H1 (cell line): ENCODE results near the gene DFFA. TPM values are rescaled to one million over a fixed set of nuclear protein-coding genes. Genes with fewer than 3 reads are reported as not detected.

Experiments used
- KDM5A ChIP-seq: fragments of 200-600 bp; IDR thresholded peaks from 2 replicates; pipeline ENCODE4 v1.7.1; 2012; ENCODE audit warnings: mild to moderate bottlenecking, low read length, inconsistent platforms, mixed read lengths
- POLR2AphosphoS5 ChIP-seq: IDR thresholded peaks from 2 replicates; pipeline ENCODE4 v1.6.1; 2011; ENCODE audit warnings: low read depth, low read length
- RFX5 ChIP-seq: IDR thresholded peaks from 2 replicates; pipeline ENCODE4 v1.6.1; 2011; ENCODE audit warnings: low read depth, low read length, improper control_type of control experiment, borderline replicate concordance
- TEAD4 ChIP-seq: IDR thresholded peaks from 2 replicates; pipeline ENCODE4 v1.6.1; 2012; ENCODE audit warnings: low read depth, low read length, inconsistent platforms, mixed read lengths
- polyA plus RNA-seq, 7 experiments: library from polyadenylated mRNA; depleted of rRNA in 3 of 7; stranded (reverse) in 5 of 7; unstranded in 2 of 7; fragments of >200 nt in 5 of 7; fragments of 200-250 nt in 2 of 7; gene quantifications; 1 replicate in 5 of 7; 2 replicates in 1 of 7; 4 replicates in 1 of 7; pipeline versions ENCODE4 v1.2.1 to v1.2.3, GENCODE V29; 2011 to 2013; ENCODE audit warnings: missing spikeins in 2 of 7, mixed read lengths in 2 of 7
- total RNA-seq: library from RNA; stranded (reverse); fragmentation: NEBNext Ultra II Directional; extraction: Animal tissue kit (Norgen Biotek cat#: 25700); gene quantifications from 2 replicates; pipeline ENCODE4 v1.2.1, GENCODE V29; 2021

The DFFA gene
- total and polyA plus RNA-seq, 2 of the 8 experiments (the other 6 are each of a cell fraction or from before 2014, with no cell fraction given): 34.3 to 79.9 TPM

DNA sequence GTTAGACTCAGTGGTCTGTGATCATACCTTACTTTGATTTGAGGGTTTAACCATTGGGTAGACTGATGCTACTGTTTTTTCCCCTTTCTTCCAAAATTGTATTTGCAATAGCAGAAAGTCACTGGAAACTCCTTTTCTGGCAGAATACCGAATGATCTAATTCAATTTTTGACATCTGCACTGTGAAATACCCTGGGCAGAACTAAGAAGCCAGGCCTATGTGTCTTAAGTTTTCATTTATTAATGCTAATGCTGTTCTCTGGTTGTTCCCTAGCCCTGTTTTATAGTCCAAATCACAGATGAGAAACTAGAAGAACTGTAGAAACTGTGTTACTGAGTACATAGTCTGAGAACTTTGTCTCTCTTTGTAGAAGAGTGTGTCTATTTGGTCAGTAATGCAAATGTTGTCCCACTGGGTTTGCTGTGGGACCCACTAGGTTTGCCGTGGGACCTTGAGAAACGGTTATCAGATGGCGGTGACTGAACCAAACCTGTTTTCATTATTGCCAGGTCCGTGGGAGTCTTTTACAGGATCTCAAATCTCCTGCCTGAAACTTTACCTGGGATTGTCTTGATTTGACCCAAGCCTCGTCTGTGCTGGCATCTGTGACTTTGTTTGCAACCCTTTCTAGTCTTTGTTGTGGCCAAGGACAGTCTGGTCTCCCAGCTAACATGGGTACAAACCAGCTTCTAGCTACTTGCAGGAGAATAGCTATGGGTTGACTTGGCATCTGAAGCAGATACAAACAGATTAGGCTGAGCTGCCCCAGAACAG is 43.8 kb upstream of the DFFA start (continued):
- TF ChIP-seq RFX5: no peak
- no peak for TF ChIP-seq KDM5A
- no peak for TF ChIP-seq TEAD4
- no peak for TF ChIP-seq POLR2AphosphoS5
- TF ChIP-seq, all 59 proteins: peak for 0
